SK-N-SH (cell line): ENCODE data around the gene FBXL2. TPM values are rescaled to one million over a fixed set of nuclear protein-coding genes. Genes with fewer than 3 reads are reported as not detected.

Source experiments
- CTCF ChIA-PET: fragments of 300-600, 350-600 bp; formaldehyde crosslinking; extraction: SDS; loops from one replicate; lab custom pipeline; 2021; lab: Yijun Ruan, JAX
- POLR2A ChIA-PET: fragments of 350-600 bp; sonication (Branson Sonifier 250); formaldehyde crosslinking; extraction: SDS; loops from one replicate; lab custom pipeline; 2020; ENCODE audit warnings: antibody characterized with exemption, inconsistent platforms; lab: Yijun Ruan, JAX
- DNase-seq: peaks from one replicate; pipeline ENCODE4 v3.0.0; 2012
- H2AFZ ChIP-seq: fragments of 200-600 bp; sonication (generic); 2 replicates; pipeline ENCODE4 v1.8.1; 2016; ENCODE audit warnings: antibody characterized with exemption, mild to moderate bottlenecking, low read depth
- H3F3A ChIP-seq: fragments of 200-600 bp; sonication (generic); replicated peaks from 2 replicates; pipeline ENCODE3; 2016; ENCODE audit warnings: antibody characterized with exemption, mild to moderate bottlenecking; ENCODE audit not compliant: insufficient read depth
- H3K27ac ChIP-seq, 2 experiments: fragments of 200-500 bp in 1 of 2; fragments of 200-600 bp in 1 of 2; sonication (Bioruptor generic) in 1 of 2; sonication (generic), shearing (Covaris generic) in 1 of 2; 2 replicates each; pipeline versions ENCODE4 v1.5.1 to v1.6.1; 2014 to 2016; ENCODE audit warnings: low read depth in 2 of 2, inconsistent platforms in 1 of 2, low read length in 1 of 2, mild to moderate bottlenecking in 1 of 2, mixed read lengths in 1 of 2
- H3K27me3 ChIP-seq: fragments of 200-600 bp; sonication (generic), shearing (Covaris generic); 2 replicates; pipeline ENCODE4 v1.6.1; 2016; ENCODE audit warnings: mixed run types; ENCODE audit not compliant: insufficient read depth
- H3K36me3 ChIP-seq, 2 experiments: fragments of 200-500 bp in 1 of 2; fragments of 200-600 bp in 1 of 2; sonication (Bioruptor generic) in 1 of 2; sonication (generic) in 1 of 2; replicated peaks in 1 of 2; 2 replicates each; pipeline versions ENCODE3 to v1.5.1; 2014 to 2016; ENCODE audit warnings: low read length in 1 of 2, mild to moderate bottlenecking in 1 of 2; ENCODE audit not compliant: insufficient read depth in 2 of 2, control insufficient read depth in 1 of 2
- H3K4me1 ChIP-seq, 2 experiments: fragments of 200-500 bp in 1 of 2; fragments of 200-600 bp in 1 of 2; sonication (Bioruptor generic) in 1 of 2; sonication (generic), shearing (Covaris generic) in 1 of 2; 2 replicates each; pipeline versions ENCODE4 v1.5.1 to v1.6.1; 2014 to 2016; ENCODE audit warnings: low read depth in 1 of 2, low read length in 1 of 2, mixed run types in 1 of 2; ENCODE audit not compliant: insufficient read depth in 2 of 2, control insufficient read depth in 1 of 2
- H3K4me2 ChIP-seq: fragments of 200-600 bp; sonication (generic), shearing (Covaris generic); 2 replicates; pipeline ENCODE4 v1.6.1; 2017; ENCODE audit warnings: mixed run types
- H3K4me3 ChIP-seq, 2 experiments: fragments of 200-500 bp in 1 of 2; fragments of 200-600 bp in 1 of 2; sonication (Bioruptor generic) in 1 of 2; sonication (generic), shearing (Covaris generic) in 1 of 2; 2 replicates each; pipeline versions ENCODE4 v1.5.1 to v1.8.1; 2014 to 2016; ENCODE audit warnings: low read depth in 2 of 2, inconsistent platforms in 1 of 2, low read length in 1 of 2, mild to moderate bottlenecking in 1 of 2, mixed read lengths in 1 of 2, moderate library complexity in 1 of 2
- H3K79me2 ChIP-seq: fragments of 200-600 bp; sonication (generic); 2 replicates; pipeline ENCODE4 v1.8.1; 2017; ENCODE audit warnings: mild to moderate bottlenecking; ENCODE audit not compliant: insufficient read depth
- H3K9ac ChIP-seq: fragments of 200-600 bp; sonication (generic); 2 replicates; pipeline ENCODE4 v1.6.1; 2017; ENCODE audit warnings: mixed run types
- H3K9me2 ChIP-seq: fragments of 200-600 bp; sonication (generic); 2 replicates; pipeline ENCODE4 v1.6.1; 2017; ENCODE audit warnings: mixed run types
- H3K9me3 ChIP-seq: fragments of 200-600 bp; sonication (generic); 2 replicates; pipeline ENCODE4 v1.6.1; 2017; ENCODE audit warnings: mixed run types, mild to moderate bottlenecking, moderate library complexity
- H4K20me1 ChIP-seq: fragments of 200-600 bp; sonication (generic); 2 replicates; pipeline ENCODE4 v1.6.1; 2017; ENCODE audit warnings: mild to moderate bottlenecking, mixed run types; ENCODE audit not compliant: insufficient read depth
- EP300 ChIP-seq, 2 experiments: IDR thresholded peaks; 2 replicates each; pipeline versions ENCODE4 v1.4.0 to v1.6.1; 2012; ENCODE audit warnings: borderline replicate concordance in 1 of 2, low read depth in 1 of 2, low read length in 1 of 2
- FOXJ3 ChIP-seq: sonication (generic); formaldehyde crosslinking; IDR thresholded peaks from 2 replicates; pipeline ENCODE4 v1.5.1; 2020; ENCODE audit warnings: mild to moderate bottlenecking, missing genetic modification reagents
- GATA2 ChIP-seq: sonication (generic); formaldehyde crosslinking; IDR thresholded peaks from 2 replicates; pipeline ENCODE4 v1.5.0; 2020; ENCODE audit warnings: mild to moderate bottlenecking, missing genetic modification reagents
- JUND ChIP-seq: IDR thresholded peaks from 2 replicates; pipeline ENCODE4 v1.4.0; 2012
- MEF2A ChIP-seq: IDR thresholded peaks from 2 replicates; pipeline ENCODE4 v1.4.0; 2012; ENCODE audit warnings: low read depth, borderline replicate concordance
- MXI1 ChIP-seq: IDR thresholded peaks from 2 replicates; pipeline ENCODE4 v1.6.1; 2012; ENCODE audit warnings: mild to moderate bottlenecking, low read depth, low read length, improper control_type of control experiment
- NFIC ChIP-seq: IDR thresholded peaks from 2 replicates; pipeline ENCODE4 v1.4.0; 2012; ENCODE audit warnings: borderline replicate concordance
- NRF1 ChIP-seq: IDR thresholded peaks from 2 replicates; pipeline ENCODE4 v1.6.1; 2012; ENCODE audit warnings: low read depth, mild to moderate bottlenecking, low read length
- RCOR1 ChIP-seq: fragments of 150-350 bp; IDR thresholded peaks from 2 replicates; pipeline ENCODE4 v1.6.1; 2017; ENCODE audit warnings: antibody characterized with exemption, low read length
- SIN3A ChIP-seq: IDR thresholded peaks from 2 replicates; pipeline ENCODE4 v1.6.1; 2012; ENCODE audit warnings: low read depth, mild to moderate bottlenecking, low read length, moderate library complexity, borderline replicate concordance
- TAF1 ChIP-seq: IDR thresholded peaks from 2 replicates; pipeline ENCODE4 v1.6.1; 2012; ENCODE audit warnings: low read depth, mild to moderate bottlenecking, low read length, moderate library complexity, borderline replicate concordance
- TCF12 ChIP-seq: IDR thresholded peaks from 2 replicates; pipeline ENCODE4 v1.4.0; 2012
- TEAD4 ChIP-seq: IDR thresholded peaks from 2 replicates; pipeline ENCODE4 v1.4.0; 2012; ENCODE audit warnings: mild to moderate bottlenecking, borderline replicate concordance; ENCODE audit not compliant: insufficient read depth
- USF2 ChIP-seq: fragments of 150-350 bp; IDR thresholded peaks from 2 replicates; pipeline ENCODE4 v1.6.1; 2017; ENCODE audit warnings: antibody characterized with exemption, low read length, low read depth, borderline replicate concordance
- YY1 ChIP-seq: IDR thresholded peaks from 2 replicates; pipeline ENCODE4 v1.4.0; 2012; ENCODE audit warnings: low read depth, mild to moderate bottlenecking
- WGBS: methylation state at CpG from one replicate; pipeline ENCODE4 v1.1.6; 2017; ENCODE audit warnings: low lambda C conversion rate; 5-methylcytosine and 5-hydroxymethylcytosine counted together
- polyA plus RNA-seq, 3 experiments: library from polyadenylated mRNA; depleted of rRNA; stranded (reverse); fragments of >200 nt; gene quantifications; 2 replicates each; pipeline ENCODE4 v1.2.3, GENCODE V29; 2012

FBXL2 gene
- polyA plus RNA-seq, 1 of the 3 experiments (the other 2 are of a cell fraction) = 13.7 TPM

GRCh38 chr3:33231756-33232465 lies 45.3 kb upstream of the FBXL2 start:
- H3K4me2 ChIP-seq = no peak overlapping the region
- TF ChIP-seq USF2 (no peak), MXI1 (no peak), NRF1 (no peak), GATA2 (CRISPR knock-in tag) (no peak), YY1 (no peak), TCF12 (no peak), RCOR1 (no peak), MEF2A (no peak), SIN3A (no peak), JUND (no peak), NFIC (no peak), TEAD4 (no peak), TAF1 (no peak), EP300 (IDR thresholded peaks at IDR 0.05; ENCODE audit: borderline replicate concordance in 1 of 2, low read depth in 1 of 2, low read length in 1 of 2) (no peak), FOXJ3 (no peak)
- 66% methylated on average over 5 of the region's 5 CpGs for WGBS

GRCh38 chr3:33233884-33234283 lies 43.4 kb upstream of the FBXL2 start:
- no peak overlapping the region for H2AFZ ChIP-seq
- no peak overlapping the region for H3K27ac ChIP-seq
- H3K4me2 ChIP-seq = no peak overlapping the region
- ChIA-PET POLR2A (no interaction called here), CTCF (interaction anchor here (2.0 kb wide), 1 partner anchor 139 kb away, joined by 5 read pairs; no protein-coding TSS in a partner anchor)
- WGBS = 58% methylated on average over 1 of the region's 1 CpG
- H3K9ac ChIP-seq = no peak overlapping the region
- H4K20me1 ChIP-seq = no peaks in the 10 kb centered on the region
- no peak overlapping the region for H3K4me3 ChIP-seq
- no peak for DNase-seq
- H3K36me3 ChIP-seq = no peaks in the 10 kb centered on the region
- H3K9me3 ChIP-seq = 0 out of 2 replicates have a peak, but pooled peaks cover 1% of the 10 kb centered on the region
- H3F3A ChIP-seq = peaks cover 4% of the 10 kb centered on the region
- TF ChIP-seq NFIC = no peak
- no peaks in the 10 kb centered on the region for H3K4me1 ChIP-seq
- no peaks in the 10 kb centered on the region for H3K27me3 ChIP-seq
- no peaks in the 10 kb centered on the region for H3K9me2 ChIP-seq
- H3K79me2 ChIP-seq = no peaks in the 10 kb centered on the region

More at GRCh38 chr3:33231756-33232465, 45.3 kb upstream of the FBXL2 start:
- CTCF ChIA-PET = no interaction called here
- Histone ChIP-seq H3K4me3 (no peak overlapping the region), H3K36me3 (no peaks in the 10 kb centered on the region), H4K20me1 (no peaks in the 10 kb centered on the region), H2AFZ (no peak overlapping the region), H3K9me2 (no peaks in the 10 kb centered on the region), H3K9ac (no peak overlapping the region), H3K9me3 (no peaks in the 10 kb centered on the region), H3K27ac (no peak overlapping the region), H3K79me2 (no peaks in the 10 kb centered on the region), H3K27me3 (no peaks in the 10 kb centered on the region), H3F3A (peaks cover 4% of the 10 kb centered on the region), H3K4me1 (no peaks in the 10 kb centered on the region)
- POLR2A ChIA-PET = no interaction called here
- no peak for DNase-seq
